Suprapubic skin (tissue), 4 donors: ENCODE data around the gene CDHR5. TPM values are rescaled to one million over a fixed set of nuclear protein-coding genes. Genes with fewer than 3 reads are reported as not detected.

ENCODE experiments used
- DNase-seq, 2 donors: peaks; one replicate each; pipeline ENCODE4 v3.0.0-alpha.2; 2019; ENCODE audit warnings: low spot score in 2 of 2
- H3K27ac ChIP-seq: fragments of 200-600 bp; sonication (generic); one replicate; pipeline ENCODE4 v1.5.1; 2019
- H3K27me3 ChIP-seq: fragments of 200-600 bp; sonication (generic); one replicate; pipeline ENCODE4 v1.5.1; 2019
- H3K36me3 ChIP-seq: fragments of 200-600 bp; sonication (generic); one replicate; pipeline ENCODE4 v1.5.1; 2019
- H3K4me1 ChIP-seq: fragments of 200-600 bp; sonication (generic); one replicate; pipeline ENCODE4 v1.5.1; 2019
- H3K4me3 ChIP-seq: fragments of 200-600 bp; sonication (generic); one replicate; pipeline ENCODE4 v1.5.1; 2019; ENCODE audit warnings: mild to moderate bottlenecking
- H3K9me3 ChIP-seq: fragments of 200-600 bp; sonication (generic); one replicate; pipeline ENCODE4 v1.5.1; 2019
- CTCF ChIP-seq, 2 donors: fragments of 200-600 bp in 1 of 2; fragments of 450-650 bp in 1 of 2; sonication (generic) in 1 of 2; IDR thresholded peaks; one replicate each; pipeline ENCODE4 v1.5.1; 2016 to 2019; ENCODE audit warnings: antibody characterized with exemption in 2 of 2, mild to moderate bottlenecking in 1 of 2, moderate library complexity in 1 of 2
- EP300 ChIP-seq: sonication (generic); formaldehyde crosslinking; IDR thresholded peaks from one replicate; pipeline ENCODE4 v1.6.1; 2017; ENCODE audit warnings: antibody characterized with exemption
- POLR2A ChIP-seq, 2 donors: fragments of 450-650 bp; IDR thresholded peaks; one replicate each; pipeline ENCODE4 v1.6.1; 2017; ENCODE audit warnings: antibody characterized with exemption in 2 of 2, mild to moderate bottlenecking in 2 of 2, moderate library complexity in 2 of 2
- POLR2AphosphoS5 ChIP-seq, 3 donors: sonication (generic); formaldehyde crosslinking; IDR thresholded peaks; one replicate each; pipeline ENCODE4 v1.6.1; 2017; ENCODE audit warnings: antibody characterized with exemption in 3 of 3
- WGBS: methylation state at CpG from one replicate; pipeline ENCODE4 v1.1.5; 2018; 5-methylcytosine and 5-hydroxymethylcytosine counted together
- total RNA-seq, 4 donors: library from RNA; depleted of rRNA; stranded (reverse); fragments of >200 nt; gene quantifications; one replicate each; pipeline ENCODE4 v1.1.0, GENCODE V29; 2016

CDHR5 gene
- total RNA-seq, 4 donors from 2014 or later: 0.53 to 1.1 TPM; not detected in 2

GRCh38 chr11:581342-581741 lies 43.4 kb downstream of the CDHR5 start:
- H3K27me3 ChIP-seq: no peaks in the 10 kb centered on the region
- no peak for TF ChIP-seq CTCF (IDR thresholded peaks at IDR 0.05)
- TF ChIP-seq EP300: no peak
- TF ChIP-seq POLR2A (IDR thresholded peaks at IDR 0.05): no peak
- no peak for TF ChIP-seq POLR2AphosphoS5 (IDR thresholded peaks at IDR 0.05)
- no peaks in the 10 kb centered on the region for H3K9me3 ChIP-seq
- WGBS: 79% methylated on average over 8 of the region's 14 CpGs
- H3K4me1 ChIP-seq: peaks cover 37% of the 10 kb centered on the region
- H3K27ac ChIP-seq: no peak overlapping the region
- DNase-seq: no peak
- no peak overlapping the region for H3K4me3 ChIP-seq
- H3K36me3 ChIP-seq: peaks cover 41% of the 10 kb centered on the region

GRCh38 chr11:579830-580601 lies 44.7 kb downstream of the CDHR5 start:
- H3K27me3 ChIP-seq: no peaks in the 10 kb centered on the region
- no peak overlapping the region for H3K4me3 ChIP-seq
- H3K9me3 ChIP-seq: no peaks in the 10 kb centered on the region
- 84% methylated on average over 17 of the region's 20 CpGs for WGBS
- peaks cover 43% of the 10 kb centered on the region for H3K4me1 ChIP-seq
- DNase-seq: no peak
- TF ChIP-seq CTCF (IDR thresholded peaks at IDR 0.05): no peak
- no peak for TF ChIP-seq POLR2AphosphoS5 (IDR thresholded peaks at IDR 0.05)
- TF ChIP-seq EP300: no peak
- TF ChIP-seq POLR2A (IDR thresholded peaks at IDR 0.05): no peak
- H3K27ac ChIP-seq: no peak overlapping the region
- H3K36me3 ChIP-seq: peaks cover 34% of the 10 kb centered on the region

- no peak for DNase-seq
- WGBS: 65% methylated on average over 14 of the region's 21 CpGs
- no peak for TF ChIP-seq POLR2A (IDR thresholded peaks at IDR 0.05)
- no peak for TF ChIP-seq POLR2AphosphoS5 (IDR thresholded peaks at IDR 0.05)
- TF ChIP-seq CTCF (IDR thresholded peaks at IDR 0.05): no peak
- Histone ChIP-seq H3K36me3 (peaks cover 20% of the 10 kb centered on the region), H3K27me3 (no peaks in the 10 kb centered on the region), H3K27ac (no peak overlapping the region), H3K4me1 (peaks cover 56% of the 10 kb centered on the region), H3K9me3 (no peaks in the 10 kb centered on the region), H3K4me3 (peak overlapping the region; percentile 95)
Observed at GRCh38 chr11:578276-579035, 46.3 kb downstream of the CDHR5 start.

GRCh38 chr11:577611-577894 lies 47.2 kb downstream of the CDHR5 start:
- Histone ChIP-seq H3K27me3 (no peaks in the 10 kb centered on the region), H3K36me3 (peaks cover 12% of the 10 kb centered on the region), H3K27ac (no peak overlapping the region), H3K4me1 (peaks cover 61% of the 10 kb centered on the region), H3K4me3 (peak overlapping the region; percentile 95), H3K9me3 (no peaks in the 10 kb centered on the region)
- no peak for DNase-seq
- TF ChIP-seq POLR2AphosphoS5 (IDR thresholded peaks at IDR 0.05) (no peak), POLR2A (IDR thresholded peaks at IDR 0.05) (no peak), CTCF (IDR thresholded peaks at IDR 0.05) (no peak), EP300 (no peak)
- WGBS: 43% methylated on average over 6 of the region's 6 CpGs

- Histone ChIP-seq H3K36me3 (peaks cover 7% of the 10 kb centered on the region), H3K27ac (peak overlapping the region; percentile 97), H3K9me3 (no peaks in the 10 kb centered on the region), H3K4me1 (peaks cover 61% of the 10 kb centered on the region), H3K4me3 (peak overlapping the region; percentile 95), H3K27me3 (no peaks in the 10 kb centered on the region)
- 3% methylated on average over 32 of the region's 48 CpGs for whole genome bisulfite sequencing
- TF ChIP-seq EP300: no peak
- TF ChIP-seq CTCF (IDR thresholded peaks at IDR 0.05): no peak
- TF ChIP-seq POLR2AphosphoS5 (IDR thresholded peaks at IDR 0.05): no peak
- TF ChIP-seq POLR2A (IDR thresholded peaks at IDR 0.05): no peak
- no peak for DNase-seq
Observed at GRCh38 chr11:576811-577610, 47.7 kb downstream of the CDHR5 start.
